ENCODE data around the gene DNAJC22. TPM values are rescaled to one million over a fixed set of nuclear protein-coding genes. Genes with fewer than 3 reads are reported as not detected.

Gene DNAJC22
- total and polyA plus RNA-seq, 9 of the 15 experiments (the other 6 are each of a cell fraction or from before 2014, with no cell fraction given), result 0.10 to 1.2 (median 0.47) TPM

- TF ChIP-seq POLR2A (conservative IDR thresholded peaks at IDR 0.05), result peak; percentile 93
- no peak for TF ChIP-seq E4F1 (CRISPR knock-in tag; IDR thresholded peaks at IDR 0.05; ENCODE audit: borderline replicate concordance)
- no peak for TF ChIP-seq NFE2 (IDR thresholded peaks at IDR 0.05; ENCODE audit: low read depth)
- TF ChIP-seq ZZZ3 (IDR thresholded peaks at IDR 0.05), result no peak
- no peak for TF ChIP-seq ATF6 (CRISPR knock-in tag; IDR thresholded peaks at IDR 0.05)
- peak; percentile 85 for TF ChIP-seq ASH1L (IDR thresholded peaks at IDR 0.05; ENCODE audit: borderline replicate concordance, low read depth, partially characterized antibody)
- TF ChIP-seq HINFP (tag; conservative IDR thresholded peaks at IDR 0.05; ENCODE audit: low read depth), result no peak
- TF ChIP-seq NCOA4 (IDR thresholded peaks at IDR 0.05; ENCODE audit: partially characterized antibody), result no peak
- TF ChIP-seq EP400 (IDR thresholded peaks at IDR 0.05), result peak; percentile 88
- TF ChIP-seq MTA1 (IDR thresholded peaks at IDR 0.05; ENCODE audit: borderline replicate concordance), result no peak
- no peak for TF ChIP-seq SREBF2 (CRISPR knock-in tag; IDR thresholded peaks at IDR 0.05)
- no peak for TF ChIP-seq HDGF (IDR thresholded peaks at IDR 0.05)
- no peak for TF ChIP-seq ZSCAN29 (IDR thresholded peaks at IDR 0.05)
- TF ChIP-seq THRA (IDR thresholded peaks at IDR 0.05), result no peak
- TF ChIP-seq ZNF561 (CRISPR knock-in tag; conservative IDR thresholded peaks at IDR 0.05), result 0 out of 2 replicates have a peak, but pooled peaks have one; percentile 18
These were observed 23.8 kb upstream of the DNAJC22 start, which contains the start of gene TROAP (continued) for GRCh38 chr12:49322708-49323523.
